Heart left ventricle (tissue), 13 donors: ENCODE data around the gene ZWILCH.
"Not testable (repeated sequence)": the region's sequence is repeated elsewhere in the genome, so short reads cannot be mapped to it uniquely, and the experiment has no call there.

Experiments
- CTCF ChIP-seq, 12 donors: fragments of 200-600 bp; sonication (generic) in 4 of 12; IDR thresholded peaks; one replicate each; pipeline versions ENCODE4 v1.5.0 to v1.8.0; 2018 to 2022; ENCODE audit warnings: antibody characterized with exemption in 12 of 12, mild to moderate bottlenecking in 5 of 12
- POLR2A ChIP-seq, 2 donors: fragments of 450-650 bp; IDR thresholded peaks; one replicate each; pipeline ENCODE4 v1.6.1; 2017; ENCODE audit warnings: antibody characterized with exemption in 2 of 2, mild to moderate bottlenecking in 2 of 2, moderate library complexity in 2 of 2
- donor health status: ischemic (EF 13 %, LVEDD 7.1; RV severe dilation, severe dysfunction).
- donor health status: DM: no; HTN: yes; CAD: no.
- donor health status: DM: no; HTN: no; CAD: no.
- donor health status: ischemic (EF 25% LVEDD 6.9; RV normal size, moderate dysfunction).
- donor health status: ischemic (EF 25% LVEDD 5.7; RV mildly dilated, moderate dysfunction).
- donor health status: ischemic (EF 35%, LVEDD 5.7; RV mildly dilated, moderate dysfunction).
- donor health status: nonischemic (EF 11% LVEDD 7.7; RV severe dilation, severe dysfunction).
- donor health status: DM: yes; HTN: yes; CAD: no.
- donor health status: PGD.
- donor health status: ischemic (EF 29% LVEDD 5.4; RV normal size, mild dysfunction).
- donor health status: nonischemic (EF 23%, LVEDD 6.1; RV moderate dilation, normal function).

GRCh38 chr15:66503041-66503648, 2.0 kb upstream of the ZWILCH start:
- not testable (repeated sequence) for TF ChIP-seq CTCF, POLR2A (IDR thresholded peaks at IDR 0.05)
